HG02870 (cell line): Measurements from ENCODE around the gene SH2D4B.
"Not testable (repeated sequence)": the region's sequence is repeated elsewhere in the genome, so short reads cannot be mapped to it uniquely, and the experiment has no call there.

Experiments used
- ATAC-seq: cut with Tn5 transposase; IDR thresholded peaks from one replicate; pipeline ENCODE4 v1.9.1; 2021; ENCODE audit warnings: mild to moderate bottlenecking, moderate library complexity; ENCODE audit not compliant: unreplicated experiment

Gene SH2D4B

DNA sequence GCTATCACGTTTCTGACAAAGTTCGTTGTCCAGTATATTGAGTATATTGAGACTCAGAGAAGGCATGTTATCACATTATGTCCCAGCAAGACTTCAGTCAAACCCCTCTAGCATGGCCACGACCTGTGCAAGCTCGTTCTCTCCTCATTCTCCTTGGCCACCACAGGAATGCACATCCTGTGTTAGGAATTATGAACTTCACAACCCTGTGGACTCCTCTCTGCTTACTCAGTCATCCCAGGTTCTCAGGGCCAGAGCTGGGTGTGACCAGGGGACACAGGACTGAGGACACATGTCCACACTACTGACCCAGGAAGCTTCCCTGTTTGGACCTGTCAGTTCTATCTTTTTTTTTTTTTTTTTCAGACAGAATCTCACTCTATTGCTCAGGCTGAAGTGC lies 4.4 kb downstream of the SH2D4B start:
- no peak for ATAC-seq

- no peak for ATAC-seq
Measured at GRCh38 chr10:80542652-80543318, 5.1 kb downstream of the SH2D4B start.

- not testable (repeated sequence) for ATAC-seq
Measured at GRCh38 chr10:80543319-80543672, 5.6 kb downstream of the SH2D4B start.

- ATAC-seq: no peak
Measured at GRCh38 chr10:80544316-80544953, 6.7 kb downstream of the SH2D4B start.

DNA sequence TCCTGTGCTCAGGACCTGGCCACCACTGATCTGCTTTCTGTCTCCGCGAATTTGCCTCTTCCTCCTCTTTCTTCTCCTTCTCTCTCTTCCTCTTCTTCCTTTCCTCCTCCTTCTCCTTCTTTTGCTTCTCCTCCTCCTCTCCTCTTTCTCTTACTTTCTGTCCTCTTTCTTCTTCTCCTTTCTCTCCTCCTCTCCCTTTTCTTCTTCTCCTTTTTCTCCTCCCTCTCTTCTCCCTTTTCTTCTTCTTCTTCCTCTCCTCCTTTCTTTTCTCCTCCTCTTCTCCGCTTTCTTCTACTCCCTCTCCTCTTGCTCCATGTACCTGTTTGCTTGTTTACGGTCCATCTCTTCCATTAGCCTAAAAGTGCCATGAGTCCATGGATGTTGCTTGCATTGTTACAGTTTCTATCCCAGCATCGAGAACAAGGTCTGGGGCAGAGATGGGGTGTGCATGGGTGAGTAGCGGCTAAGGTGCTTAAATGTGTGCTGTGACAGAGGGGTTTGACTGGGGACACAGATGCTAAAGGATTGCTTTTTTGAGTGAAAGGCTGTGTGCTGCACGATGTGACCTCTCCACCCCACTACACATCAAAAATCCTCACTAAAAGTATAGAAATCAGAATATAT lies 7.7 kb downstream of the SH2D4B start:
- no peak for ATAC-seq

- no peak for ATAC-seq
Measured at GRCh38 chr10:80552151-80552646, 14.5 kb downstream of the SH2D4B start.

GRCh38 chr10:80553436-80553835 lies 15.7 kb downstream of the SH2D4B start:
- no peak for ATAC-seq

GRCh38 chr10:80554050-80554449 lies 16.3 kb downstream of the SH2D4B start:
- ATAC-seq: no peak

DNA sequence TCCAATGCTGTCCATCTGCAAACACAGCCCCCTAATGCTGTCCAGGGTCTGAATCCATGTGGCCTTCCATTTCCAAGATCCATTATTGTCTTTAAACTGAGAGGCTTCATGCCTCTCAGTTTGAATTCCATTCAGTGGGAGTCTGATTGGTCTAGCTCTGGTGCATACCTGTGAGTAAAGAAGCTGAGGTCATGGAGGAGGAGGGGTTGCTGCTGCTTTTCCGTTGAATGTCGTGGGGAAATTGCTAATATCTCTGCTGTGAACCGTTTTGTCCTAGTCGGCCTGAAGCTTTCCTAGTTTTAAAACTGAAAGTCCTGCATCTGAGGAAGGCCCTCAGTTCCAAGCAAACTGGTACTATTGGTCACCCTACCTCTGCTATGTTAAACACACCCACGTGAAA lies 17.7 kb downstream of the SH2D4B start:
- ATAC-seq: no peak

GRCh38 chr10:80561950-80562349 lies 24.2 kb downstream of the SH2D4B start:
- ATAC-seq: no peak

DNA sequence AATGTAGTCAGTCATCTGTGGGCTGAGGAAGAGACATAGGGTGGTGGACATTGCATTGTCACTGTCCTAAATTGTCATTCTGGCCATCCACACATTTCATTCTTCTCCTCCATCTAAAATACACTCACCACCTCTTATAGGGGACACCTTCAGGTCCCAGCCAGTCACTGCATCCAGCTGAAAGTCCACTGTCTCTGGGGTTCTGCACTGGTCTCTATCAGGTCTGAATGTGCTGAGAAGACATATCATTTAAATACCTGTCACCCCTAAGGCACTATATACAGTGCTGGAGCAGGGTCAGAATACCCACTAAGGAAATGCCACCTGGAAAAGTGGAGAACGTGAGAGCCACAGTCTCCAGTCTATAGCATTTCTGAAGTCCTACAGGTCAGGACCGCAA lies 29.6 kb downstream of the SH2D4B start:
- no peak for ATAC-seq

GRCh38 chr10:80569131-80569895 lies 31.6 kb downstream of the SH2D4B start:
- no peak for ATAC-seq

DNA sequence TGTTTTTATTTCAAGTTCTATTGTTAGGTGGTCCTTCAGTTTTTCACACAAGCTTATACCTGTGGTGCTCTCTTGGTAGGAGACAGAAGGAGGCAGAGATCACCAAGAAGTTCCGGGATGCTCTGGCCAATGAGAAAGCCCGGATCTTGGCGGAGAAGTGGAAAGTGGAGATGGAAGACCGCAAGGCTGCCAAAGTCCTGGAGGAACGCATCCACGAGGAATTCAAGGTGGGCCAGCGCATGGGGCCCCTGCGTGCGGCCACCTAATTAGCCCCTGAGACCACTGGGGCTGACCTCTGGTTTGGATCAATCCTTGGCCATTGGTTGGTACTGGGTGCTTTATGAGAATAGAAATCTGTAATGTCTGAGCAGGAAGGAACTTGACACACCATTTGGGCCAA lies 33.6 kb downstream of the SH2D4B start:
- no peak for ATAC-seq

DNA sequence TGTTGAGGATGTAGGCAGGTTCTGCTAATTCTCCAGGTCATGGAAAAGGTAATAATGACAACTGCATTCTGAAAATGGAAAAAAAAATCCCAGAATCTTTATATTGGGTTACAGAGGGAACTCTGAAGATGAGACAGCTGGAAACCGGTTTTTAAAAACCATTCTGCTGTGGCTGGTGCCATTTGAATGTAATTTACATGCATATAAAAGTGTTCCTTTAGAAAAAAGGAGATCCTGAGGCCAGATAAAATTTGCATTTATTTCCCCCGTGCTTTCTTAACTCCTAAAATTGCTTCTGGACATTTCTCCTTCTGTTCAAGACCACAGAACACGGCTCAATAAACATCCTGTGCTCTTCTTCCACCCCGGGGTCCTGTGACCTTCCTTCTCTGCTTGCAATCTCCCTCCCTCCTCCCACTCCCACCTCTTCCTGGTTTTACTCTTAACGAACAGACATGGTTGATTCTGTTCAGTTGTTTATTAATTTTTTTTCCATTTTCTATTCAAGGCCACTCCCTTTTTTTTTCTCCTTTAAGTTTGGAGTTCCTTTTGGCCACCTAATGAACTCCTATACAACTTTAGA lies 41.6 kb downstream of the SH2D4B start:
- ATAC-seq: no peak

- no peak for ATAC-seq
Measured at GRCh38 chr10:80579849-80580637, 42.3 kb downstream of the SH2D4B start.

DNA sequence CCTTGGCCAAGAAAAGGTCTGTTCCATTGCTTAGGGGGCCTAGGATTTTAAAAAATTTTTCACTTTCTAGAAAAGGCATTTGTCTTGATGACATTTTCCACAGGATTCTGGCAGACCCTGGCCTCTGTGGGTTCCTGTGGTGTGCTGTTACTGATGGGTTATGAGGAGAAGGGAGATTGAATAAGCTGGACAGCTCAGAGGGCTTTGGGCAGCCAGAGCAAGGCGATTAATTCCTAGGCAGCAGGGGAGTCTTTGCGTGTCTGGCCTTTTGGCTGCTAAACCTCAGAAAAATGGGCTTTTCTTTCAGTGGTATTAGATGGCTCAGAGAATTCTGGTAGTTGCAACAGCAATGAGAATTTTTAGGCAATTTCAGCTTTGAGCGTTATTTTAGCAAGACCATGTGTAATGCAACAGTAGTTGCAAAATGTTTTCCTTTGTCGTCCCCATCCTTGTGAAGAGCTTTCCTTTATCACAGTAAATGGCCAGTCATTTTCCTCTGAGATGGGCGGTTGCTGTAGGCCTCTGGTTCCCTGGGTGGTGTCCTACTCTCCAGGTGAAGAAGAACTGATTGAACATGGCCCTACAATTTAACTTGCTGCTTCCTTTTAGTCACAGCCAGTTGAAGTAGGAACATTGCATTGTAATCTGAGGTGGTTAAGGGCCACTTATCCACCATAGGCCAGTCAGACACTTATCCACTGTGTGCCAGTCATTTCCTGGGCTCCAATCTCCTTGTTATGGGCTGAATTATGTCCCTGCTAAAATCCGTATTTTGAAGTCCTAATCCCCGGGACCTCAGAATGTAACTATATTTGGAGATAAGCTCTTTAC lies 43.2 kb downstream of the SH2D4B start:
- ATAC-seq: no peak

GRCh38 chr10:80581469-80581835 lies 43.8 kb downstream of the SH2D4B start:
- no peak for ATAC-seq

- ATAC-seq: no peak
Measured at GRCh38 chr10:80582286-80582960, 44.7 kb downstream of the SH2D4B start.

DNA sequence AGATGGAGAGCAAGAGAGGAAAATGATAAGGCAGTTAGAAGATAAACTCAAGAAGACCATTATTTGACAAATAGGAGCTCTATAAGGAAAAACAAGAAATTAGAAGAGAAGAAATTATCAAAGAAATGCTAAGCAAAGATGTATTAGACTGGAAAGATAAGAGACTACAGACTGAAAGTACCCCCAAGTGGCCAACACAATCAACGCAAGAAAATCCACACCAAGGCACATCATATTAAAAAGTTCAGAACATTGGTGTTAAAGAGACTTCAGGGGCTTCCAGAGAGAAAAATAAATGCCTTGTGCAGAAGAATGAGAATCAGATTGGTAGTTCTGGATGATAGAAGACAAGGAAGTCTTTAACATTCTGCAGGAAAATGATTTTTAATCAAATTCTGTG lies 46.0 kb downstream of the SH2D4B start:
- ATAC-seq: no peak
